GM13977 (cell line): ENCODE data around the gene NOTCH4.

Source experiments
- DNase-seq: peaks from one replicate; pipeline ENCODE4 v3.0.0; 2012; ENCODE audit warnings: low spot score
- CTCF ChIP-seq: IDR thresholded peaks from 2 replicates; pipeline ENCODE4 v1.5.1; 2012; ENCODE audit warnings: mild to moderate bottlenecking, control low read depth; ENCODE audit not compliant: insufficient read depth; ENCODE audit errors: extremely low read depth, missing control alignments
- in situ Hi-C: fragments of 300-500 bp; cut with MboI; formaldehyde crosslinking; loops from one replicate; pipeline ENCODE4 v1.12.0; 2022; ENCODE audit warnings: low sequenced_read_pairs, low pct_unique_long_range_greater_than_20kb, mixed read lengths, inconsistent platforms; ENCODE audit not compliant: unreplicated experiment

Gene NOTCH4

GRCh38 chr6:32184084-32184640, 39.7 kb downstream of the NOTCH4 start, which contains the start of gene AGER:
TSS of gene AGER (minus strand) at chr6:32184253. CDS start at chr6:32184222, 31 bp downstream.
- no peak for DNase-seq
- TF ChIP-seq CTCF = no peak
- in situ Hi-C loops = no loop called here

- DNase-seq = no peak
- no peak for TF ChIP-seq CTCF
- in situ Hi-C loops = no loop called here
These were observed 40.3 kb downstream of the NOTCH4 start for GRCh38 chr6:32183483-32184083.

- TF ChIP-seq CTCF = no peak
- in situ Hi-C loops = no loop called here
- DNase-seq = no peak
These were observed 40.8 kb downstream of the NOTCH4 start for GRCh38 chr6:32183030-32183429.

GRCh38 chr6:32182555-32182981, 41.3 kb downstream of the NOTCH4 start:
- in situ Hi-C loops = no loop called here

GRCh38 chr6:32181915-32182529, 41.8 kb downstream of the NOTCH4 start:
- in situ Hi-C loops = no loop called here
- no peak for DNase-seq
- TF ChIP-seq CTCF = no peak

More at GRCh38 chr6:32182555-32182981, 41.3 kb downstream of the NOTCH4 start:
- no peak for TF ChIP-seq CTCF
- no peak for DNase-seq

GRCh38 chr6:32181148-32181702, 42.6 kb downstream of the NOTCH4 start:
- TF ChIP-seq CTCF = no peak

More at GRCh38 chr6:32181148-32181702, 42.6 kb downstream of the NOTCH4 start:
- no peak for DNase-seq
- in situ Hi-C loops = no loop called here
